Brain microvascular endothelial cell (primary cell): ENCODE results near the gene BTRC.
A peak's percentile ranks its signal among the peaks of the same experiment; 100 is the strongest.

ENCODE experiments used
- DNase-seq: peaks from one replicate; pipeline ENCODE4 v3.0.0-alpha.2; 2020
- H3K27ac ChIP-seq: fragments of 250-450 bp; sonication (Bioruptor Pico); 2 replicates; pipeline ENCODE4 v1.5.1; 2020; ENCODE audit warnings: mild to moderate bottlenecking, moderate library complexity
- H3K27me3 ChIP-seq: fragments of 250-450 bp; sonication (Bioruptor Pico); replicated peaks from 2 replicates; pipeline ENCODE4 v1.5.1; 2020; ENCODE audit warnings: mild to moderate bottlenecking
- H3K36me3 ChIP-seq: fragments of 250-450 bp; sonication (Bioruptor Pico); replicated peaks from 2 replicates; pipeline ENCODE4 v1.5.1; 2020; ENCODE audit warnings: mild to moderate bottlenecking
- H3K4me3 ChIP-seq: 2 replicates; pipeline ENCODE4 v1.5.1; 2011; ENCODE audit warnings: low read depth, mild to moderate bottlenecking, control low read depth, low read length, moderate library complexity
- CTCF ChIP-seq: IDR thresholded peaks from 2 replicates; pipeline ENCODE4 v1.5.1; 2011; ENCODE audit warnings: low read depth, mild to moderate bottlenecking, moderate library complexity, low read length, control low read depth, inconsistent platforms; ENCODE audit errors: missing control alignments
- in situ Hi-C: cut with HindIII; loops from 2 replicates; pipeline ENCODE4 v1.10.0; 2017; ENCODE audit warnings: low sequenced_read_pairs, low pct_ligation_motif_present

BTRC gene

GRCh38 chr10:101442456-101442800 lies 88.5 kb downstream of the BTRC start:
- TF ChIP-seq CTCF: no peak
- in situ Hi-C loops: no loop called here
- Histone ChIP-seq H3K4me3 (no peak overlapping the region), H3K36me3 (no peaks in the 10 kb centered on the region), H3K27me3 (no peaks in the 10 kb centered on the region), H3K27ac (no peak overlapping the region)
- no peak for DNase-seq

GRCh38 chr10:101444058-101444898 lies 90.3 kb downstream of the BTRC start:
- H3K36me3 ChIP-seq: no peaks in the 10 kb centered on the region

GRCh38 chr10:101446071-101446470 lies 92.1 kb downstream of the BTRC start:
- DNase-seq: no peak
- Histone ChIP-seq H3K27ac (no peak overlapping the region), H3K4me3 (no peak overlapping the region), H3K27me3 (no peaks in the 10 kb centered on the region), H3K36me3 (no peaks in the 10 kb centered on the region)
- TF ChIP-seq CTCF: no peak
- in situ Hi-C loops: no loop called here

More at GRCh38 chr10:101444058-101444898, 90.3 kb downstream of the BTRC start:
- Histone ChIP-seq H3K27me3 (no peaks in the 10 kb centered on the region), H3K4me3 (no peak overlapping the region), H3K27ac (no peak overlapping the region)
- TF ChIP-seq CTCF: peak; percentile 34
- in situ Hi-C loops: no loop called here
- DNase-seq: no peak

GRCh38 chr10:101446947-101447346 lies 93.0 kb downstream of the BTRC start:
- Histone ChIP-seq H3K36me3 (no peaks in the 10 kb centered on the region), H3K27ac (no peak overlapping the region), H3K4me3 (no peak overlapping the region), H3K27me3 (no peaks in the 10 kb centered on the region)
- no peak for DNase-seq
- TF ChIP-seq CTCF: no peak
- in situ Hi-C loops: no loop called here

- DNase-seq: no peak
- no peaks in the 10 kb centered on the region for H3K36me3 ChIP-seq
- no peak overlapping the region for H3K27ac ChIP-seq
- H3K27me3 ChIP-seq: no peaks in the 10 kb centered on the region
- no peak for TF ChIP-seq CTCF
- H3K4me3 ChIP-seq: no peak overlapping the region
- in situ Hi-C loops: no loop called here
Observed at GRCh38 chr10:101447477-101447876, 93.5 kb downstream of the BTRC start.
